H9 (cell line): ENCODE data around the gene PHTF2. TPM values are rescaled to one million over a fixed set of nuclear protein-coding genes. Genes with fewer than 3 reads are reported as not detected.

Experiments used
- DNase-seq: peaks from one replicate; pipeline ENCODE4 v3.0.0-alpha.2; 2017
- H2AFZ ChIP-seq: one replicate; pipeline ENCODE4 v1.6.1; 2013; ENCODE audit warnings: mild to moderate bottlenecking, low read length, control low read depth, moderate library complexity
- H2AK5ac ChIP-seq: 2 replicates; pipeline ENCODE4 v1.6.1; 2013; ENCODE audit warnings: low read length, control low read depth, mixed read lengths; ENCODE audit not compliant: insufficient read length
- H2BK120ac ChIP-seq: one replicate; pipeline ENCODE4 v1.6.1; 2013; ENCODE audit warnings: low read depth, mild to moderate bottlenecking, low read length, control low read depth, inconsistent platforms; ENCODE audit not compliant: poor library complexity, severe bottlenecking
- H2BK12ac ChIP-seq: 2 replicates; pipeline ENCODE4 v1.6.1; 2013; ENCODE audit warnings: low read length, control low read depth, mixed read lengths, low read depth; ENCODE audit not compliant: insufficient read length
- H2BK15ac ChIP-seq: 2 replicates; pipeline ENCODE4 v1.6.1; 2013; ENCODE audit warnings: low read depth, low read length, control low read depth
- H2BK20ac ChIP-seq: one replicate; pipeline ENCODE4 v1.6.1; 2013; ENCODE audit warnings: low read depth, mild to moderate bottlenecking, low read length, control low read depth, inconsistent platforms; ENCODE audit not compliant: poor library complexity, severe bottlenecking
- H2BK5ac ChIP-seq: 2 replicates; pipeline ENCODE4 v1.6.1; 2013; ENCODE audit warnings: low read length, control low read depth, mixed read lengths; ENCODE audit not compliant: insufficient read length
- H3K14ac ChIP-seq: 2 replicates; pipeline ENCODE4 v1.6.1; 2013; ENCODE audit warnings: low read length, control low read depth; ENCODE audit not compliant: insufficient read depth
- H3K18ac ChIP-seq: 2 replicates; pipeline ENCODE4 v1.6.1; 2013; ENCODE audit warnings: low read depth, mild to moderate bottlenecking, mixed read lengths, low read length, control low read depth; ENCODE audit not compliant: insufficient read length
- H3K23ac ChIP-seq: 2 replicates; pipeline ENCODE4 v1.6.1; 2013; ENCODE audit warnings: low read length, control low read depth, mixed read lengths, low read depth; ENCODE audit not compliant: insufficient read length
- H3K23me2 ChIP-seq: 2 replicates; pipeline ENCODE4 v1.6.1; 2013; ENCODE audit warnings: low read depth, mild to moderate bottlenecking, mixed read lengths, low read length, control low read depth; ENCODE audit not compliant: insufficient read length, poor library complexity, severe bottlenecking
- H3K27ac ChIP-seq: 2 replicates; pipeline ENCODE4 v1.5.1; 2013; ENCODE audit warnings: low read length, control low read depth, mixed read lengths, low read depth; ENCODE audit not compliant: insufficient read length
- H3K27me3 ChIP-seq: 2 replicates; pipeline ENCODE4 v1.6.1; 2013; ENCODE audit warnings: low read length, control low read depth, inconsistent platforms; ENCODE audit not compliant: insufficient read depth
- H3K4ac ChIP-seq: 2 replicates; pipeline ENCODE4 v1.6.1; 2013; ENCODE audit warnings: low read depth, mild to moderate bottlenecking, control low read depth, inconsistent platforms, low read length, moderate library complexity
- H3K4me1 ChIP-seq: 2 replicates; pipeline ENCODE4 v1.6.1; 2013; ENCODE audit warnings: low read length, control low read depth, inconsistent platforms; ENCODE audit not compliant: insufficient read depth
- H3K4me2 ChIP-seq: 2 replicates; pipeline ENCODE4 v1.6.1; 2013; ENCODE audit warnings: low read length, control low read depth, mixed read lengths; ENCODE audit not compliant: insufficient read length, insufficient read depth
- H3K56ac ChIP-seq: 2 replicates; pipeline ENCODE4 v1.6.1; 2013; ENCODE audit warnings: low read depth, mild to moderate bottlenecking, mixed read lengths, low read length, control low read depth; ENCODE audit not compliant: insufficient read length
- H3K79me1 ChIP-seq: 2 replicates; pipeline ENCODE4 v1.6.1; 2013; ENCODE audit warnings: low read depth, mild to moderate bottlenecking, moderate library complexity, low read length, control low read depth, inconsistent platforms; ENCODE audit not compliant: insufficient read depth, poor library complexity, severe bottlenecking
- H3K79me2 ChIP-seq: 2 replicates; pipeline ENCODE4 v1.6.1; 2013; ENCODE audit warnings: low read length, control low read depth, inconsistent platforms; ENCODE audit not compliant: insufficient read depth
- H3K9ac ChIP-seq: 2 replicates; pipeline ENCODE4 v1.6.1; 2013; ENCODE audit warnings: low read length, control low read depth, mixed read lengths; ENCODE audit not compliant: insufficient read length; ENCODE audit errors: extremely low read depth
- H3K9me3 ChIP-seq: one replicate; pipeline ENCODE4 v1.6.1; 2013; ENCODE audit warnings: low read depth, low read length, inconsistent platforms; ENCODE audit not compliant: control insufficient read depth
- H3T11ph ChIP-seq: one replicate; pipeline ENCODE4 v1.6.1; 2013; ENCODE audit warnings: mild to moderate bottlenecking, low read length, control low read depth, inconsistent platforms
- H4K20me1 ChIP-seq: one replicate; pipeline ENCODE4 v1.6.1; 2013; ENCODE audit not compliant: control insufficient read depth, insufficient read length, insufficient read depth
- H4K5ac ChIP-seq: 2 replicates; pipeline ENCODE4 v1.6.1; 2013; ENCODE audit warnings: low read depth, mild to moderate bottlenecking, mixed read lengths, low read length, control low read depth; ENCODE audit not compliant: insufficient read length
- H4K8ac ChIP-seq: replicated peaks from 2 replicates; pipeline ENCODE4 v1.6.1; 2013; ENCODE audit warnings: low read length, control low read depth, mixed read lengths, low read depth; ENCODE audit not compliant: insufficient read length
- H4K91ac ChIP-seq: 2 replicates; pipeline ENCODE4 v1.6.1; 2013; ENCODE audit warnings: low read depth, mild to moderate bottlenecking, moderate library complexity, mixed read lengths, low read length, control low read depth; ENCODE audit not compliant: insufficient read length
- H3K27ac Mint-ChIP-seq, 3 experiments: 2 replicates in 2 of 3; 3 replicates in 1 of 3; pipeline ENCODE4 v1.8.0; 2020 to 2021; ENCODE audit warnings: mixed read lengths in 3 of 3, mild to moderate bottlenecking in 1 of 3, moderate library complexity in 1 of 3
- H3K27me3 Mint-ChIP-seq: 2 replicates; pipeline ENCODE4 v1.8.0; 2021; ENCODE audit warnings: low read depth, mild to moderate bottlenecking, moderate library complexity, mixed read lengths
- H3K36me3 Mint-ChIP-seq, 3 experiments: 2 replicates in 2 of 3; 3 replicates in 1 of 3; pipeline ENCODE4 v1.8.0; 2020 to 2021; ENCODE audit warnings: low read depth in 3 of 3, mixed read lengths in 3 of 3; ENCODE audit not compliant: insufficient read depth in 1 of 3
- H3K4me1 Mint-ChIP-seq, 2 experiments: 2 replicates each; pipeline ENCODE4 v1.8.0; 2020; ENCODE audit warnings: mixed read lengths in 2 of 2
- H3K4me3 Mint-ChIP-seq, 2 experiments: 2 replicates in 1 of 2; 3 replicates in 1 of 2; pipeline ENCODE4 v1.8.0; 2020 to 2021; ENCODE audit warnings: mild to moderate bottlenecking in 2 of 2, mixed read lengths in 2 of 2, moderate library complexity in 1 of 2
- H3K9me3 Mint-ChIP-seq, 2 experiments: 2 replicates in 1 of 2; 3 replicates in 1 of 2; pipeline ENCODE4 v1.8.0; 2020; ENCODE audit warnings: mild to moderate bottlenecking in 2 of 2, mixed read lengths in 2 of 2, moderate library complexity in 1 of 2
- WGBS: extraction: QIAGEN DNeasy Blood & Tissue Kit; methylation state at CpG from one replicate; pipeline ENCODE4 v1.1.7; 2013; ENCODE audit warnings: missing lambda C conversion rate, low lambda C conversion rate, mixed read lengths; ENCODE audit not compliant: insufficient read length; ENCODE audit errors: extremely low coverage; 5-methylcytosine and 5-hydroxymethylcytosine counted together
- total RNA-seq: library from RNA; stranded (reverse); gene quantifications from 2 replicates; pipeline ENCODE4 v1.2.1, GENCODE V29; 2021
- TF ChIP-seq, protein P1 (sequence below): fragments of 200-600 bp; sonication (generic); conservative IDR thresholded peaks from 3 replicates; pipeline ENCODE4 v1.8.0; 2021; ENCODE audit warnings: antibody characterized with exemption, mild to moderate bottlenecking

PHTF2 gene
- total RNA-seq, 1 experiment from 2014 or later = 16.2 TPM

GRCh38 chr7:77878500-77878899, 79.9 kb downstream of the PHTF2 start:
- TF ChIP-seq, protein P1, sequence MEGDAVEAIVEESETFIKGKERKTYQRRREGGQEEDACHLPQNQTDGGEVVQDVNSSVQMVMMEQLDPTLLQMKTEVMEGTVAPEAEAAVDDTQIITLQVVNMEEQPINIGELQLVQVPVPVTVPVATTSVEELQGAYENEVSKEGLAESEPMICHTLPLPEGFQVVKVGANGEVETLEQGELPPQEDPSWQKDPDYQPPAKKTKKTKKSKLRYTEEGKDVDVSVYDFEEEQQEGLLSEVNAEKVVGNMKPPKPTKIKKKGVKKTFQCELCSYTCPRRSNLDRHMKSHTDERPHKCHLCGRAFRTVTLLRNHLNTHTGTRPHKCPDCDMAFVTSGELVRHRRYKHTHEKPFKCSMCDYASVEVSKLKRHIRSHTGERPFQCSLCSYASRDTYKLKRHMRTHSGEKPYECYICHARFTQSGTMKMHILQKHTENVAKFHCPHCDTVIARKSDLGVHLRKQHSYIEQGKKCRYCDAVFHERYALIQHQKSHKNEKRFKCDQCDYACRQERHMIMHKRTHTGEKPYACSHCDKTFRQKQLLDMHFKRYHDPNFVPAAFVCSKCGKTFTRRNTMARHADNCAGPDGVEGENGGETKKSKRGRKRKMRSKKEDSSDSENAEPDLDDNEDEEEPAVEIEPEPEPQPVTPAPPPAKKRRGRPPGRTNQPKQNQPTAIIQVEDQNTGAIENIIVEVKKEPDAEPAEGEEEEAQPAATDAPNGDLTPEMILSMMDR = no peak
- H3K56ac ChIP-seq = no peak overlapping the region
- no peaks in the 10 kb centered on the region for H4K20me1 ChIP-seq
- no peak overlapping the region for H3K9ac ChIP-seq
- no peak overlapping the region for H4K8ac ChIP-seq
- H3K36me3 Mint-ChIP-seq = no peaks in the 10 kb centered on the region
- no peak overlapping the region for H2BK15ac ChIP-seq
- no peak overlapping the region for H2AFZ ChIP-seq
- no peak overlapping the region for H3K4ac ChIP-seq
- H2BK5ac ChIP-seq = no peak overlapping the region
- H3K14ac ChIP-seq = no peak overlapping the region
- WGBS = no CpG with 5 or more reads among the region's 1 CpG
- H3K27ac Mint-ChIP-seq = no peak overlapping the region
- H3K27me3 Mint-ChIP-seq = no peaks in the 10 kb centered on the region
- H3T11ph ChIP-seq = no peak overlapping the region
- H4K5ac ChIP-seq = no peak overlapping the region
- H3K27me3 ChIP-seq = no peaks in the 10 kb centered on the region
- no peak overlapping the region for H3K23ac ChIP-seq
- DNase-seq = no peak
- no peak overlapping the region for H3K4me3 Mint-ChIP-seq
- no peaks in the 10 kb centered on the region for H3K79me1 ChIP-seq
- H2BK20ac ChIP-seq = no peak overlapping the region
- H2BK12ac ChIP-seq = no peak overlapping the region
- H2AK5ac ChIP-seq = no peak overlapping the region
- H3K9me3 Mint-ChIP-seq = no peaks in the 10 kb centered on the region
- no peaks in the 10 kb centered on the region for H3K4me1 ChIP-seq
- no peak overlapping the region for H3K18ac ChIP-seq
- no peak overlapping the region for H4K91ac ChIP-seq
- no peaks in the 10 kb centered on the region for H3K79me2 ChIP-seq
- no peak overlapping the region for H3K4me2 ChIP-seq
- peaks cover 6 to 8% of the 10 kb centered on the region in 2 experiments; a peak in 3 of 4 replicates for H3K4me1 Mint-ChIP-seq
- no peaks in the 10 kb centered on the region for H3K9me3 ChIP-seq
- no peaks in the 10 kb centered on the region for H3K23me2 ChIP-seq
- no peak overlapping the region for H3K27ac ChIP-seq
- no peak overlapping the region for H2BK120ac ChIP-seq
